Astrocyte of the cerebellum (primary cell): Measurements from ENCODE around the gene EBP.
"Not testable (repeated sequence)": the region's sequence is repeated elsewhere in the genome, so short reads cannot be mapped to it uniquely, and the experiment has no call there.

Experiments
- DNase-seq: peaks from one replicate; pipeline ENCODE4 v3.0.0-alpha.2; 2011; ENCODE audit warnings: low read depth
- H3K4me3 ChIP-seq: 2 replicates; pipeline ENCODE4 v1.5.1; 2011; ENCODE audit warnings: mild to moderate bottlenecking, low read depth, low read length, moderate library complexity
- in situ Hi-C: cut with HindIII; loops from 2 replicates; pipeline ENCODE4 v1.10.0; 2017; ENCODE audit warnings: low sequenced_read_pairs
- TF ChIP-seq, protein P1 (sequence below): IDR thresholded peaks from 2 replicates; pipeline ENCODE4 v1.5.1; 2012; ENCODE audit warnings: low read length, low read depth, moderate library complexity, mild to moderate bottlenecking; ENCODE audit errors: missing control alignments

EBP gene

DNA sequence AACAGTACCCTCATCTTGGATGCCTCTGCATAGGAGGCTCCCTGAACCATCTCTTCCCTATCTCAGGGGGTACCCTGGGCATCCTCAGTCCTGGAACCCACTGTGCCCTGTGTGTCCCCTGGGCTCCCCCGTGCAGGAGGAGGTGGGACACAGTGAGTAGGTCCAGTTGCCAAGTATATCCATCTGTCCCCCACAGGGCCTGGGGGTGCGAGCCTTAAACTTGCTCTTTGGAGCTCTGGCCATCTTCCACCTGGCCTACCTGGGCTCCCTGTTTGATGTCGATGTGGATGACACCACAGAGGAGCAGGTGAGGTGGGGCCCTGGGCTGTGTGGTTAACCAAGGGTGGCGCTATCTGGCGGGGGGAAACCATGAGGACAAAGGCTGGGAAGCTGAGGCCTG is 4.6 kb upstream of the EBP start:
- TF ChIP-seq, protein P1, sequence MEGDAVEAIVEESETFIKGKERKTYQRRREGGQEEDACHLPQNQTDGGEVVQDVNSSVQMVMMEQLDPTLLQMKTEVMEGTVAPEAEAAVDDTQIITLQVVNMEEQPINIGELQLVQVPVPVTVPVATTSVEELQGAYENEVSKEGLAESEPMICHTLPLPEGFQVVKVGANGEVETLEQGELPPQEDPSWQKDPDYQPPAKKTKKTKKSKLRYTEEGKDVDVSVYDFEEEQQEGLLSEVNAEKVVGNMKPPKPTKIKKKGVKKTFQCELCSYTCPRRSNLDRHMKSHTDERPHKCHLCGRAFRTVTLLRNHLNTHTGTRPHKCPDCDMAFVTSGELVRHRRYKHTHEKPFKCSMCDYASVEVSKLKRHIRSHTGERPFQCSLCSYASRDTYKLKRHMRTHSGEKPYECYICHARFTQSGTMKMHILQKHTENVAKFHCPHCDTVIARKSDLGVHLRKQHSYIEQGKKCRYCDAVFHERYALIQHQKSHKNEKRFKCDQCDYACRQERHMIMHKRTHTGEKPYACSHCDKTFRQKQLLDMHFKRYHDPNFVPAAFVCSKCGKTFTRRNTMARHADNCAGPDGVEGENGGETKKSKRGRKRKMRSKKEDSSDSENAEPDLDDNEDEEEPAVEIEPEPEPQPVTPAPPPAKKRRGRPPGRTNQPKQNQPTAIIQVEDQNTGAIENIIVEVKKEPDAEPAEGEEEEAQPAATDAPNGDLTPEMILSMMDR = no peak
- H3K4me3 ChIP-seq = no peak overlapping the region
- DNase-seq = no peak
- in situ Hi-C loops = no loop called here

DNA sequence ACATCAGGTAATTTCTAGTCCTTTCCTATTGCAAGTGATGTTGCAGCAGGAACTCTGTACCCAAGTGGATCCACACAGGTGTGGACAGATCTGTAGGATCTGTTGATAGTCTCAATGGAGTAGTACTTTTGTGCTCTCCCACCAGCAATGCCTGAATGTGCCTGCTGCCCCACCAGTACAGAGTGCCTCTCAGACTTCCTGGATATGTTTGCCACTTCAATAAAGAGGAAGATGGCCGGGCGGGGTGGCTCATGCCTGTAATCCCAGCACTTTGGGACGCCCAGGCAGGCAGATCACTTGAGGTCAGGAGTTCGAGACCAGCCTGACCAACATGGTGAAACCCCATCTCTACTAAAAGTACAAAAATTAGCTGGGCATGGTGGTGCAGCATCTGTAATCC is 2.1 kb upstream of the EBP start:
- in situ Hi-C loops, H3K4me3 ChIP-seq, DNase-seq: not testable (repeated sequence)

DNA sequence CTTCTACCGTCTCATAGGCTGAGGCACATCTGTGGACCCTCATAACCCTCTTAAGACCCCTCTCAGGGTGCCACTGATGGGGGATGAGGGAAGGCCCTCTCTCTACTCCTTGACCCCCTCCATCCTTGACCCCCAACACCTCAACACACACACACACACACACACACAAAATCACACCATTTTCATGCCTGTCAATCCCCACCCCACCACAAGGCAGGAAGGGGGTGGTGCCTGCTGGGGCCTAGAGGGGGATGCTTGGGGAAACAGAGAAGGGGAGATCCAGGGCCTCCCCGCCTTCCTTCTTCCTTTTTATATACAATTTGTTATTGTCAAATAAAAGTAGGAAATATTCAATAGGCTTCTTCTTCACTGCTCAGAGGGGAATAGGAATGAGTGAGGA is 1.2 kb upstream of the EBP start:
- in situ Hi-C loops = no loop called here
- H3K4me3 ChIP-seq = no peak overlapping the region
- TF ChIP-seq, protein P1 = no peak
- no peak for DNase-seq

DNA sequence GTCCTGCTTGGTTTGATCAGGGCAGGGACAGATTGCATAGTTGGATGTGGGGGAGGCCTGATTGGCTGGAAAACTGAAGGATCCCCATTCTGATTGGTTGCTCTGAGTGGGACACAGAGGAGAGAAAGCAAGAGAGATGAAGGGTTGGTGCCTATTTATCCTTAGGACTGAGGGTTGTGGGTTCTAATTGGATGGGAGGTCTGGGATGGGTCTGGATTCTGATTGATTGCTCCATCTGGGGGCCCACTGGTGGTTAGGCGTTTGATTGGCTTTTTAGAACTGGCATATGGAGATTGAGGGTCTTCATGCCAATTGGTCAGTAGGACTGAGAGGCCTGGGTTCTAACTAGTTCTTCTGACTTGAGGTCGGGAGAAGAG is 644 bp upstream of the EBP start:
- in situ Hi-C loops = no loop called here
- H3K4me3 ChIP-seq = peak overlapping the region; percentile 54
- TF ChIP-seq, protein P1 = no peak
- DNase-seq = no peak

DNA sequence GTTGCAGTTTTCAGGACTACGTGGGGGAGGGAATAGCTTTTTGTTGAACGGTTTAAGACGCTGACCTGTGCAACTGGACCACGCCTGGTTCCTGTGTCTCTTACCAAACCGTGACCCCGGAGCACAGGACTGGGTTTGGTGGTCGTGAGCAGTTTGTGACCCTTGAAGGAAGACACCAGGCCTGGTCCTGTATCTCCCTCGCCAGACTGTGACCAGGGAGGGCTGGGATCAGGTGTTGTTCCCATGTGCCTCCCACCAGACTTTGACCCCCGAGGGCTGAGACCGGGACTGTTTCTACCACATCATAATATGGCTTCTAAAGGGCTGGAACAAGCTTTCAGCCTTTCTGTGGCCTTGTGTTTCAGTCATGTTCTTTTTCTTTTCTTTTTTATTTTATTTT is 683 bp downstream of the EBP start:
- peak overlapping the region; percentile 54 for H3K4me3 ChIP-seq
- in situ Hi-C loops = no loop called here
- TF ChIP-seq, protein P1 = no peak
- no peak for DNase-seq

DNA sequence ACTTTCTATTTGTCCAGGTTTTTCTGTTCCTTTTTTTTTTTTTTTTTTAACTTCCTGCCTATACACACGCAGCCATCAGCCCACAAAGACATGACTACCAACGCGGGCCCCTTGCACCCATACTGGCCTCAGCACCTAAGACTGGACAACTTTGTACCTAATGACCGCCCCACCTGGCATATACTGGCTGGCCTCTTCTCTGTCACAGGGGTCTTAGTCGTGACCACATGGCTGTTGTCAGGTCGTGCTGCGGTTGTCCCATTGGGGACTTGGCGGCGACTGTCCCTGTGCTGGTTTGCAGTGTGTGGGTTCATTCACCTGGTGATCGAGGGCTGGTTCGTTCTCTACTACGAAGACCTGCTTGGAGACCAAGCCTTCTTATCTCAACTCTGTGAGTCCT is 2.1 kb downstream of the EBP start:
- H3K4me3 ChIP-seq = no peak overlapping the region
- DNase-seq = no peak
- in situ Hi-C loops = no loop called here
- TF ChIP-seq, protein P1 = no peak

DNA sequence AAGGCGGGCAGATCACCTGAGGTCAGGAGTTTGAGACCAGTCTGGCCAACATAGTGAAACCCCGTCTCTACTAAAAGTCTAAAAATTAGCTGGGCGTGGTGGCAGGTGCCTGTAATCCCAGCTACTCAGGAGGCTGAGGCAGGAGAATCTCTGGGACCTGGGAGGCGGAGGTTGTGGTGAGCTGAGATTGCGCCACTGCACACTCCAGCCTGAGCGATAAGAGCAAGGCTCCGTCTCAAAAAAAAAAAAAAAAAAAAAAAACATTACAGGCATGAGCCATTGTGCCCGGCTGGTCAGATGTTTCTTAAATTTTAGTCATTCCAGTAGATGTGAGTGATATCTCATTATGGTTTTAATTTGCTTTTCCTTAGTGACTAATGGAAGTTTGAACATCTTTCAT is 4.2 kb downstream of the EBP start:
- in situ Hi-C loops, DNase-seq, H3K4me3 ChIP-seq: not testable (repeated sequence)

DNA sequence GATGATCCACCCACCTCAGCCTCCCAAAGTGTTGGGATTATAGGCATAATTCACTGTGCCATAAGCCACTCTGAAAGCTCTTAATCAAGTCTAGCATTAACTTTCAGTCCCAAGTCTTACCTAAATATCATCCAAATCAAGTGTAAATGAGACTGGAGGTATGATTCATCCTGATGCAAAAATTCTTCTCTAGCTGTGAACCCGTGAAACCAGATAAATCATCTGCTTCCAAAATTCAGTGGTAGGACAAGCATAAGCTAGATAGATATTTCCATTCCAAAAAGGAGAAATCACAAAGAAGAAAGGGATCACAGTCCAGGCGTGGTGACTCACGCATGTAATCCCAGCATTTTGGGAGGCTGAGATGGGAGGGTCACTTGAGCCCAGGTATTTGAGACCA is 9.1 kb downstream of the EBP start:
- TF ChIP-seq, protein P1 = no peak
- DNase-seq = no peak
- in situ Hi-C loops = no loop called here
- H3K4me3 ChIP-seq = no peak overlapping the region
